GM11168 (cell line): ENCODE results near the gene DNAH2.
"Not testable (repeated sequence)": the region's sequence is repeated elsewhere in the genome, so short reads cannot be mapped to it uniquely, and the experiment has no call there.

Experiments used
- in situ Hi-C: fragments of 300-500 bp; cut with MboI; formaldehyde crosslinking; loops from one replicate; pipeline ENCODE4 v1.12.0; 2022; ENCODE audit warnings: low sequenced_read_pairs; ENCODE audit not compliant: unreplicated experiment

The DNAH2 gene

GRCh38 chr17:7769854-7770253, 52.3 kb downstream of the DNAH2 start:
- in situ Hi-C loops, result no loop called here

- in situ Hi-C loops, result no loop called here
Observed at GRCh38 chr17:7774055-7774521, 56.5 kb downstream of the DNAH2 start.

- in situ Hi-C loops, result no loop called here
Observed at GRCh38 chr17:7775051-7775450, 57.5 kb downstream of the DNAH2 start.

- in situ Hi-C loops, result no loop called here
Observed at GRCh38 chr17:7777017-7777416, 59.5 kb downstream of the DNAH2 start.

GRCh38 chr17:7780736-7781135, 63.2 kb downstream of the DNAH2 start:
- in situ Hi-C loops, result no loop called here

GRCh38 chr17:7781429-7781828, 63.9 kb downstream of the DNAH2 start:
- in situ Hi-C loops, result no loop called here

GRCh38 chr17:7782240-7782639, 64.7 kb downstream of the DNAH2 start:
- in situ Hi-C loops, result no loop called here

GRCh38 chr17:7786866-7787265, 69.3 kb downstream of the DNAH2 start:
- in situ Hi-C loops, result no loop called here

- in situ Hi-C loops, result no loop called here
Observed at GRCh38 chr17:7789131-7789530, 71.6 kb downstream of the DNAH2 start.

GRCh38 chr17:7790150-7790549, 72.6 kb downstream of the DNAH2 start:
- in situ Hi-C loops, result no loop called here

- in situ Hi-C loops, result no loop called here
Observed at GRCh38 chr17:7792611-7793010, 75.1 kb downstream of the DNAH2 start.

GRCh38 chr17:7794075-7794663, 76.6 kb downstream of the DNAH2 start:
- in situ Hi-C loops, result no loop called here

- in situ Hi-C loops, result no loop called here
Observed at GRCh38 chr17:7797976-7798375, 80.4 kb downstream of the DNAH2 start.

- in situ Hi-C loops, result no loop called here
Observed at GRCh38 chr17:7798839-7799238, 81.3 kb downstream of the DNAH2 start.

GRCh38 chr17:7803981-7804380, 86.4 kb downstream of the DNAH2 start:
- in situ Hi-C loops, result no loop called here

GRCh38 chr17:7806587-7806986, 89.0 kb downstream of the DNAH2 start:
- in situ Hi-C loops, result no loop called here

- in situ Hi-C loops, result no loop called here
Observed at GRCh38 chr17:7807206-7807605, 89.7 kb downstream of the DNAH2 start.

- in situ Hi-C loops, result no loop called here
Observed at GRCh38 chr17:7809086-7809790, 91.7 kb downstream of the DNAH2 start.

- in situ Hi-C loops, result not testable (repeated sequence)
Observed at GRCh38 chr17:7809791-7810343, 92.3 kb downstream of the DNAH2 start.

GRCh38 chr17:7811251-7811650, 93.7 kb downstream of the DNAH2 start:
- in situ Hi-C loops, result no loop called here

- in situ Hi-C loops, result no loop called here
Observed at GRCh38 chr17:7814969-7815368, 97.4 kb downstream of the DNAH2 start.
